Sigmoid colon (tissue), 3 donors: ENCODE results near the gene ECSCR.

Source experiments
- POLR2A ChIP-seq, 2 donors: fragments of 450-650 bp; IDR thresholded peaks; one replicate each; pipeline ENCODE4 v1.6.1; 2016; ENCODE audit warnings: antibody characterized with exemption in 2 of 2, mild to moderate bottlenecking in 2 of 2, moderate library complexity in 2 of 2
- TF ChIP-seq, protein P1 (sequence below), 4 experiments: fragments of 450-650 bp in 3 of 4; fragments of 200-600 bp in 1 of 4; IDR thresholded peaks; one replicate each; pipeline ENCODE4 v1.5.1; 2016 to 2019; ENCODE audit warnings: antibody characterized with exemption in 4 of 4, mild to moderate bottlenecking in 3 of 4, moderate library complexity in 2 of 4

DNA sequence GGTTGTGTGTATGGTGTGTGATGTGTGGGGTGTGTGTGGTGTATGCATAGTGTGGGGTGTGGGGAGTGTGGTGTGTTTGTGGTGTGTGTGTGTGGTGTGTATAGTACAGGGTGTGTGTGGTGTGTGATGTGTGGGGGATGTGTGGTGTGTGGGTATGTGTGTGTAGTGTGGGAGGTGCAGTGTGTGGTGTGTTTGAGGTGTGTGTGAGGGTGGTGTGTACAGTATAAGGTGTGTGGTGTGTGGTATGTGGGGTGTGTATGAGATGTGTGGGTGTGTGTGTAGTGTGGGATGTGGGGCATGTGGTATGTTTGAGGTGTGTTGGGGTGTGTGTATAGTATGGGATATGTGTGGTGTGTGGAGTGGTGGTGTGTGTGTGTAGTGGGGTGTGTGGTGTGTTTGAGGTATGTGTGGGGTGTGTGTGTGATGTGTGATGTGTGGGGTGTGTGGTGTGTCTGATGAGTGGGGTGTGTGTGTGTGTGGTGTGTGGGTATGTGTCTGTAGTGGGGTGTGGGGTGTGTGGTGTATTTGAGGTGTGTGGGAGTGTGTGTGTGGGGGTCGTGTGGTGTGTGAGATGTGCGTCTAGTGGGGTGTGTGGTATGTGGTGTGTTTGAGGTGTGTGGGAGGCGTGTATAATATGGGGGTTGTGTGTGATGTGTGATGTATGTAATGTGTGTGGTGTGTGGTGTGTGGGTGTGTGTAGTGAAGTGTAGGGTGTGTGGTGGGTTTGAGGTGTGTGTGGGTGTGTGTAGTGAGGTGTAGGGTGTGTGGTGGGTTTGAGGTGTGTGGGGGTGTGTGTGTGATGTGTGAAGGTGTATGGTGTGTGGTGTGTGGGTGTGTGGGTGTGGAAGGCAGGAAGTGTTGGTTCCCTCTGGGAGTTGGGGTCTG is 8.6 kb downstream of the ECSCR start:
- TF ChIP-seq, protein P1, sequence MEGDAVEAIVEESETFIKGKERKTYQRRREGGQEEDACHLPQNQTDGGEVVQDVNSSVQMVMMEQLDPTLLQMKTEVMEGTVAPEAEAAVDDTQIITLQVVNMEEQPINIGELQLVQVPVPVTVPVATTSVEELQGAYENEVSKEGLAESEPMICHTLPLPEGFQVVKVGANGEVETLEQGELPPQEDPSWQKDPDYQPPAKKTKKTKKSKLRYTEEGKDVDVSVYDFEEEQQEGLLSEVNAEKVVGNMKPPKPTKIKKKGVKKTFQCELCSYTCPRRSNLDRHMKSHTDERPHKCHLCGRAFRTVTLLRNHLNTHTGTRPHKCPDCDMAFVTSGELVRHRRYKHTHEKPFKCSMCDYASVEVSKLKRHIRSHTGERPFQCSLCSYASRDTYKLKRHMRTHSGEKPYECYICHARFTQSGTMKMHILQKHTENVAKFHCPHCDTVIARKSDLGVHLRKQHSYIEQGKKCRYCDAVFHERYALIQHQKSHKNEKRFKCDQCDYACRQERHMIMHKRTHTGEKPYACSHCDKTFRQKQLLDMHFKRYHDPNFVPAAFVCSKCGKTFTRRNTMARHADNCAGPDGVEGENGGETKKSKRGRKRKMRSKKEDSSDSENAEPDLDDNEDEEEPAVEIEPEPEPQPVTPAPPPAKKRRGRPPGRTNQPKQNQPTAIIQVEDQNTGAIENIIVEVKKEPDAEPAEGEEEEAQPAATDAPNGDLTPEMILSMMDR (IDR thresholded peaks at IDR 0.05): no peak
- no peak for TF ChIP-seq POLR2A (IDR thresholded peaks at IDR 0.05)
